GM23338 (cell line): ENCODE data around the gene ARSB.

ENCODE experiments used
- CREB1 ChIP-seq: fragments of 250-450 bp; sonication (Bioruptor Pico); IDR thresholded peaks from 2 replicates; pipeline ENCODE4 v1.5.0; 2020; ENCODE audit warnings: low read depth, mild to moderate bottlenecking, moderate library complexity
- EZH2 ChIP-seq: fragments of 200-600 bp; sonication (generic); IDR thresholded peaks from one replicate; pipeline ENCODE4 v1.8.0; 2017; ENCODE audit warnings: antibody characterized with exemption, mild to moderate bottlenecking, low read depth; ENCODE audit not compliant: unreplicated experiment
- JUNB ChIP-seq: IDR thresholded peaks from one replicate; pipeline ENCODE4 v1.6.1; 2016; ENCODE audit warnings: antibody characterized with exemption; ENCODE audit not compliant: unreplicated experiment
- TF ChIP-seq, protein P1 (sequence below), 2 experiments: fragments of 200-600 bp in 1 of 2; sonication (generic) in 1 of 2; conservative IDR thresholded peaks; 2 replicates each; pipeline versions ENCODE4 v1.5.1 to v1.6.1; 2016 to 2017; ENCODE audit warnings: antibody characterized with exemption in 2 of 2, low read depth in 2 of 2, mild to moderate bottlenecking in 2 of 2, moderate library complexity in 1 of 2
- TF ChIP-seq, protein P2 (sequence below): IDR thresholded peaks from one replicate; pipeline ENCODE4 v1.6.1; 2018; ENCODE audit warnings: antibody characterized with exemption; ENCODE audit not compliant: unreplicated experiment

DNA sequence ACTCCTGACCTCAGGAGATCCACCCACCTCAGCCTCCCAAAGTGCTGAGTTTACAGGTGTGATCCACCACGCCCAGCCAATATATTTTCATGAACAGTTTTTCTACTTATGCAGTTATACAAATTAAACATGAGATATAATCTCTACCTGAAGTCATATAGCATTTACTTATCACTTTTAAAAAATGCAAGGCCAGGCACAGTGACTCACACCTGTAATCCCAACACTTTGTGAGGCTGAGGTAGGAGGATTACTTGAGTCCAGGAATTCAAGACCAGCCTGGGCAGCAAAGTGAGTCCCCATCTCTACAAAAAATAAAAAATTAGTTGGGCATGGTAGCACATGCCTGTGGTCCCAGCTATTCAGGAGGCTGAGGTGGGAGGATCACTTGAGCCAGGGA lies 171.8 kb downstream of the ARSB start:
- TF ChIP-seq, protein P1, sequence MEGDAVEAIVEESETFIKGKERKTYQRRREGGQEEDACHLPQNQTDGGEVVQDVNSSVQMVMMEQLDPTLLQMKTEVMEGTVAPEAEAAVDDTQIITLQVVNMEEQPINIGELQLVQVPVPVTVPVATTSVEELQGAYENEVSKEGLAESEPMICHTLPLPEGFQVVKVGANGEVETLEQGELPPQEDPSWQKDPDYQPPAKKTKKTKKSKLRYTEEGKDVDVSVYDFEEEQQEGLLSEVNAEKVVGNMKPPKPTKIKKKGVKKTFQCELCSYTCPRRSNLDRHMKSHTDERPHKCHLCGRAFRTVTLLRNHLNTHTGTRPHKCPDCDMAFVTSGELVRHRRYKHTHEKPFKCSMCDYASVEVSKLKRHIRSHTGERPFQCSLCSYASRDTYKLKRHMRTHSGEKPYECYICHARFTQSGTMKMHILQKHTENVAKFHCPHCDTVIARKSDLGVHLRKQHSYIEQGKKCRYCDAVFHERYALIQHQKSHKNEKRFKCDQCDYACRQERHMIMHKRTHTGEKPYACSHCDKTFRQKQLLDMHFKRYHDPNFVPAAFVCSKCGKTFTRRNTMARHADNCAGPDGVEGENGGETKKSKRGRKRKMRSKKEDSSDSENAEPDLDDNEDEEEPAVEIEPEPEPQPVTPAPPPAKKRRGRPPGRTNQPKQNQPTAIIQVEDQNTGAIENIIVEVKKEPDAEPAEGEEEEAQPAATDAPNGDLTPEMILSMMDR (conservative IDR thresholded peaks at IDR 0.05; ENCODE audit: low read depth in 2 of 2), result no peak
- no peak for TF ChIP-seq EZH2
- no peak for TF ChIP-seq JUNB
- TF ChIP-seq CREB1 (CRISPR knock-in tag), result no peak
- TF ChIP-seq, protein P2, sequence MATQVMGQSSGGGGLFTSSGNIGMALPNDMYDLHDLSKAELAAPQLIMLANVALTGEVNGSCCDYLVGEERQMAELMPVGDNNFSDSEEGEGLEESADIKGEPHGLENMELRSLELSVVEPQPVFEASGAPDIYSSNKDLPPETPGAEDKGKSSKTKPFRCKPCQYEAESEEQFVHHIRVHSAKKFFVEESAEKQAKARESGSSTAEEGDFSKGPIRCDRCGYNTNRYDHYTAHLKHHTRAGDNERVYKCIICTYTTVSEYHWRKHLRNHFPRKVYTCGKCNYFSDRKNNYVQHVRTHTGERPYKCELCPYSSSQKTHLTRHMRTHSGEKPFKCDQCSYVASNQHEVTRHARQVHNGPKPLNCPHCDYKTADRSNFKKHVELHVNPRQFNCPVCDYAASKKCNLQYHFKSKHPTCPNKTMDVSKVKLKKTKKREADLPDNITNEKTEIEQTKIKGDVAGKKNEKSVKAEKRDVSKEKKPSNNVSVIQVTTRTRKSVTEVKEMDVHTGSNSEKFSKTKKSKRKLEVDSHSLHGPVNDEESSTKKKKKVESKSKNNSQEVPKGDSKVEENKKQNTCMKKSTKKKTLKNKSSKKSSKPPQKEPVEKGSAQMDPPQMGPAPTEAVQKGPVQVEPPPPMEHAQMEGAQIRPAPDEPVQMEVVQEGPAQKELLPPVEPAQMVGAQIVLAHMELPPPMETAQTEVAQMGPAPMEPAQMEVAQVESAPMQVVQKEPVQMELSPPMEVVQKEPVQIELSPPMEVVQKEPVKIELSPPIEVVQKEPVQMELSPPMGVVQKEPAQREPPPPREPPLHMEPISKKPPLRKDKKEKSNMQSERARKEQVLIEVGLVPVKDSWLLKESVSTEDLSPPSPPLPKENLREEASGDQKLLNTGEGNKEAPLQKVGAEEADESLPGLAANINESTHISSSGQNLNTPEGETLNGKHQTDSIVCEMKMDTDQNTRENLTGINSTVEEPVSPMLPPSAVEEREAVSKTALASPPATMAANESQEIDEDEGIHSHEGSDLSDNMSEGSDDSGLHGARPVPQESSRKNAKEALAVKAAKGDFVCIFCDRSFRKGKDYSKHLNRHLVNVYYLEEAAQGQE, result no peak
